ENCODE measurements around the gene TMEM187. TPM values are rescaled to one million over a fixed set of nuclear protein-coding genes. Genes with fewer than 3 reads are reported as not detected.

TMEM187 gene
- total and polyA plus RNA-seq, 10 of the 15 experiments (the other 5 are each of a cell fraction or from before 2014, with no cell fraction given): 0.45 to 8.5 (median 4.1) TPM

- peak; percentile 56 for TF ChIP-seq HCFC1 (IDR thresholded peaks at IDR 0.05; ENCODE audit: low read length)
- TF ChIP-seq YY1 (IDR thresholded peaks at IDR 0.05; ENCODE audit: low read depth, low read length): peak; percentile 93
- no peak for TF ChIP-seq USF2 (IDR thresholded peaks at IDR 0.05; ENCODE audit: borderline replicate concordance, low read depth, low read length)
- no peak for TF ChIP-seq ESRRA (IDR thresholded peaks at IDR 0.05; ENCODE audit: low read length)
- no peak for TF ChIP-seq CHD1 (IDR thresholded peaks at IDR 0.05; ENCODE audit: low read depth, low read length)
- TF ChIP-seq ZSCAN29 (IDR thresholded peaks at IDR 0.05): no peak
- TF ChIP-seq MTA2 (IDR thresholded peaks at IDR 0.05; ENCODE audit: low read depth): no peak
- no peak for TF ChIP-seq RCOR1 (conservative IDR thresholded peaks at IDR 0.05; ENCODE audit: low read depth, low read length)
- TF ChIP-seq SKIL (IDR thresholded peaks at IDR 0.05; ENCODE audit: low read depth, poor library complexity, severe bottlenecking): no peak
- TF ChIP-seq ZBTB11 (CRISPR knock-in tag; IDR thresholded peaks at IDR 0.05): no peak
- TF ChIP-seq CHD4 (IDR thresholded peaks at IDR 0.05): no peak
- TF ChIP-seq E4F1 (IDR thresholded peaks at IDR 0.05; ENCODE audit: borderline replicate concordance, partially characterized antibody): no peak
- 0 out of 3 replicates have a peak, but pooled peaks have one; percentile 22 for TF ChIP-seq POU2F2 (IDR thresholded peaks at IDR 0.05; ENCODE audit: borderline replicate concordance, low read depth, low read length)
- TF ChIP-seq CBX5 (IDR thresholded peaks at IDR 0.05; ENCODE audit: low read depth): no peak
- no peak for TF ChIP-seq SP1 (IDR thresholded peaks at IDR 0.05; ENCODE audit: low read depth, low read length)
- TF ChIP-seq ZNF592 (IDR thresholded peaks at IDR 0.05): 0 out of 2 replicates have a peak, but pooled peaks have one; percentile 15
Measured at GRCh38 chrX:153971450-153972367, 845 bp upstream of the TMEM187 start, which contains the start of gene HCFC1 (continued).

All from GM12878 (cell line).